NT2/D1 (cell line): ENCODE results near the gene DPP8.
"Not testable (repeated sequence)": the region's sequence is repeated elsewhere in the genome, so short reads cannot be mapped to it uniquely, and the experiment has no call there.

Experiments
- SUZ12 ChIP-seq: IDR thresholded peaks from 2 replicates; pipeline ENCODE4 v1.6.1; 2011; ENCODE audit not compliant: insufficient read length, insufficient read depth; ENCODE audit errors: extremely low read depth
- YY1 ChIP-seq: IDR thresholded peaks from 2 replicates; pipeline ENCODE4 v1.6.1; 2011; ENCODE audit not compliant: insufficient read length, insufficient read depth

DNA sequence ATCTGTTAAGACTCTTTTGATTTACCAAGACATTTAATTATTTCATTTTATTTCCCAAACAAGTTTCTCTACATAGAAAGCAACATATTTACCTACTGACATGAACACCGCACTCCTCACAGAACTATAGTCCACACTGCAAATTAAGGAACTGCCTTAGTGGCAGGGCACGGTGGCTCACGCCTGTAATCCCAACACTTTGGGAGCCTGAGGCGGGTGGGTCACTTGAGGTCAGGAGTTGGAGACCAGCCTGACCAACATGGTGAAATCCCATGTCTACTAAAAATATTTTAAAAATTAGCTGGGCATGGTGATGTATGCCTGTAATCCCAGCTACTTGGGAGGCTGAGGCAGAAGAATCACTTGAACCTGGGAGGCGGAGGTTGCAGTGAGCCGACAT, 54.4 kb downstream of the DPP8 start:
- TF ChIP-seq YY1, SUZ12: not testable (repeated sequence)
